Adrenal gland (tissue), 12 donors: ENCODE measurements around the gene OR5T2. TPM values are rescaled to one million over a fixed set of nuclear protein-coding genes. Genes with fewer than 3 reads are reported as not detected.

ENCODE experiments used
- DNase-seq, 7 donors: peaks; one replicate each; pipeline ENCODE4 v3.0.0-alpha.2; 2019 to 2020
- H3K27ac ChIP-seq, 5 donors: fragments of 200-600 bp; sonication (generic) in 4 of 5; 1 replicate in 3 of 5; 2 replicates in 2 of 5; pipeline versions ENCODE4 v1.5.1 to v1.8.0; 2016 to 2020; ENCODE audit warnings: mild to moderate bottlenecking in 1 of 5
- H3K27me3 ChIP-seq: fragments of 200-600 bp; 2 replicates; pipeline ENCODE4 v1.8.0; 2021
- H3K36me3 ChIP-seq, 2 donors: fragments of 200-600 bp; replicated peaks in 1 of 2; 1 replicate in 1 of 2; 2 replicates in 1 of 2; pipeline versions ENCODE4 v1.5.1 to v1.8.0; 2018 to 2022
- H3K4me1 ChIP-seq, 2 donors: fragments of 200-600 bp; replicated peaks in 1 of 2; 1 replicate in 1 of 2; 2 replicates in 1 of 2; pipeline versions ENCODE4 v1.5.1 to v1.8.0; 2018 to 2021
- H3K4me3 ChIP-seq, 4 donors: fragments of 200-600 bp; sonication (generic) in 3 of 4; one replicate each; pipeline ENCODE4 v1.5.1; 2016 to 2018
- H3K9me3 ChIP-seq, 3 donors: fragments of 200-600 bp; sonication (generic) in 1 of 3; replicated peaks in 1 of 3; 1 replicate in 2 of 3; 2 replicates in 1 of 3; pipeline versions ENCODE4 v1.5.1 to v1.8.0; 2016 to 2021
- CTCF ChIP-seq, 6 experiments: fragments of 450-650 bp in 4 of 6; fragments of 200-600 bp in 2 of 6; sonication (generic) in 1 of 6; IDR thresholded peaks; 1 replicate in 5 of 6; 2 replicates in 1 of 6; pipeline versions ENCODE4 v1.5.1 to v1.8.0; 2016 to 2021; ENCODE audit warnings: antibody characterized with exemption in 6 of 6, mild to moderate bottlenecking in 2 of 6, moderate library complexity in 1 of 6
- POLR2A ChIP-seq, 2 donors: fragments of 450-650 bp; IDR thresholded peaks; one replicate each; pipeline ENCODE4 v1.6.1; 2017; ENCODE audit warnings: antibody characterized with exemption in 2 of 2, mild to moderate bottlenecking in 2 of 2, moderate library complexity in 1 of 2
- WGBS, 4 donors: extraction: QIAGEN DNeasy Blood & Tissue Kit in 2 of 4; methylation state at CpG; one replicate each; pipeline versions ENCODE4 v1.1.5 to v1.1.7; 2013 to 2017; 5-methylcytosine and 5-hydroxymethylcytosine counted together
- intact Hi-C, 2 donors: fragments of 100-400 bp; cut with DNase I; formaldehyde crosslinking; loops; one replicate each; pipeline versions ENCODE4 v1.14.1 to v1.15.0; 2022 to 2023
- polyA plus RNA-seq, 3 donors: library from polyadenylated mRNA; stranded (reverse); fragments of 200-250 nt in 2 of 3; fragments of 350-450 nt in 1 of 3; fragmentation: Illumina TruSeq in 1 of 3; extraction: RNeasy Lipid Tissue Mini Kit (QIAGEN cat#74804) in 1 of 3; gene quantifications; one replicate each; pipeline ENCODE4 v1.2.3, GENCODE V29; 2013 to 2014
- total RNA-seq, 9 donors: library from RNA; depleted of rRNA in 4 of 9; stranded (reverse); fragments of >200 nt in 4 of 9; fragments of 120-200 nt in 1 of 9; fragmentation: NEBNext Ultra II Directional in 1 of 9; extraction: Animal tissue kit (Norgen Biotek cat#: 25700) in 1 of 9; gene quantifications; one replicate each; pipeline versions ENCODE4 v1.1.0 to v1.2.4, GENCODE V29; 2013 to 2023
- donor health status: healthy with polysubstance abuse.
- donor health status: Bipolar disorder and iron deficiency.
- donor health status: DM: yes; HTN: yes; CAD: no.
- donor health status: DM: no; HTN: no; CAD: no.
- donor health status: DM: no; HTN: no; CAD: no.
- donor health status: DM: yes; HTN: yes; CAD: no.

OR5T2 gene
- total and polyA plus RNA-seq, 12 donors, result not detected

GRCh38 chr11:56188602-56189001 is 45.5 kb downstream of the OR5T2 start:
- no peaks in the 10 kb centered on the region for H3K4me1 ChIP-seq
- 71 to 85% (median 79%) methylated on average over 3 of the region's 3 CpGs for WGBS, 4 donors
- TF ChIP-seq CTCF (IDR thresholded peaks at IDR 0.05), result no peak
- TF ChIP-seq POLR2A (IDR thresholded peaks at IDR 0.05), result no peak
- no peaks in the 10 kb centered on the region for H3K27me3 ChIP-seq
- H3K36me3 ChIP-seq, result no peaks in the 10 kb centered on the region
- no peak overlapping the region for H3K4me3 ChIP-seq
- no peaks in the 10 kb centered on the region for H3K9me3 ChIP-seq
- intact Hi-C loops, result no loop called here
- DNase-seq, result no peak
- H3K27ac ChIP-seq, result no peak overlapping the region

- Histone ChIP-seq H3K36me3 (no peaks in the 10 kb centered on the region), H3K27ac (no peak overlapping the region), H3K27me3 (no peaks in the 10 kb centered on the region), H3K4me3 (no peak overlapping the region), H3K9me3 (no peaks in the 10 kb centered on the region), H3K4me1 (no peaks in the 10 kb centered on the region)
- intact Hi-C loops, result no loop called here
- TF ChIP-seq CTCF (IDR thresholded peaks at IDR 0.05) (no peak), POLR2A (IDR thresholded peaks at IDR 0.05) (no peak)
- DNase-seq, result no peak
Measured at GRCh38 chr11:56183459-56183858, 50.6 kb downstream of the OR5T2 start.

Other genes with a start within 250 kb of the OR5T2 start
- not detected for gene OR5F1, start 239.6 kb downstream of the OR5T2 start, total RNA-seq
- gene OR5F1, start 239.6 kb downstream of the OR5T2 start, polyA plus RNA-seq, result not detected
- gene OR5AS1, start 206.6 kb downstream of the OR5T2 start, total RNA-seq, result not detected
- gene OR5AS1, start 206.6 kb downstream of the OR5T2 start, polyA plus RNA-seq, result not detected
- gene OR8I2, start 140.9 kb downstream of the OR5T2 start, total RNA-seq, result not detected
- gene OR8I2, start 140.9 kb downstream of the OR5T2 start, polyA plus RNA-seq, result not detected
- not detected for gene OR8H2, start 130.6 kb downstream of the OR5T2 start, total RNA-seq
- gene OR8H2, start 130.6 kb downstream of the OR5T2 start, polyA plus RNA-seq, result not detected
- not detected for gene OR8H3, start 111.9 kb downstream of the OR5T2 start, total RNA-seq
- gene OR8H3, start 111.9 kb downstream of the OR5T2 start, polyA plus RNA-seq, result not detected
- gene OR8J3, start 94.1 kb downstream of the OR5T2 start, total RNA-seq, result not detected
- gene OR8J3, start 94.1 kb downstream of the OR5T2 start, polyA plus RNA-seq, result not detected
- gene OR8K5, start 73.9 kb downstream of the OR5T2 start, total RNA-seq, result not detected
- gene OR8K5, start 73.9 kb downstream of the OR5T2 start, polyA plus RNA-seq, result not detected
- gene OR5J2, start 57.6 kb downstream of the OR5T2 start, total RNA-seq, result not detected
- gene OR5J2, start 57.6 kb downstream of the OR5T2 start, polyA plus RNA-seq, result not detected
- not detected for gene OR5T3, start 18.0 kb upstream of the OR5T2 start, total RNA-seq
- not detected for gene OR5T3, start 18.0 kb upstream of the OR5T2 start, polyA plus RNA-seq
- not detected for gene OR5T1, start 39.9 kb upstream of the OR5T2 start, total RNA-seq
- gene OR5T1, start 39.9 kb upstream of the OR5T2 start, polyA plus RNA-seq, result not detected
- not detected for gene OR8H1, start 58.0 kb upstream of the OR5T2 start, total RNA-seq
- gene OR8H1, start 58.0 kb upstream of the OR5T2 start, polyA plus RNA-seq, result not detected
- not detected for gene OR8K3, start 80.9 kb upstream of the OR5T2 start, total RNA-seq
- gene OR8K3, start 80.9 kb upstream of the OR5T2 start, polyA plus RNA-seq, result not detected
- not detected for gene OR8K1, start 111.8 kb upstream of the OR5T2 start, total RNA-seq
- gene OR8K1, start 111.8 kb upstream of the OR5T2 start, polyA plus RNA-seq, result not detected
- not detected for gene OR8J1, start 120.0 kb upstream of the OR5T2 start, total RNA-seq
- gene OR8J1, start 120.0 kb upstream of the OR5T2 start, polyA plus RNA-seq, result not detected
- not detected for gene OR8U1, start 141.4 kb upstream of the OR5T2 start, total RNA-seq
- gene OR8U1, start 141.4 kb upstream of the OR5T2 start, polyA plus RNA-seq, result not detected
- not detected for gene OR5AL1, start 178.4 kb upstream of the OR5T2 start, total RNA-seq
- gene OR5AL1, start 178.4 kb upstream of the OR5T2 start, polyA plus RNA-seq, result not detected
- gene OR5M3, start 239.1 kb upstream of the OR5T2 start, total RNA-seq, result not detected
- gene OR5M3, start 239.1 kb upstream of the OR5T2 start, polyA plus RNA-seq, result not detected